B cell (primary cell): ENCODE data around the gene PTPN11. TPM values are rescaled to one million over a fixed set of nuclear protein-coding genes. Genes with fewer than 3 reads are reported as not detected.
"Not testable (repeated sequence)": the region's sequence is repeated elsewhere in the genome, so short reads cannot be mapped to it uniquely, and the experiment has no call there.

ENCODE experiments used
- ATAC-seq: fragments of 200-7000 bp; cut with Tn5 transposase; one replicate; pipeline ENCODE4 v1.10.0; 2021; ENCODE audit warnings: low read depth, mild to moderate bottlenecking, moderate number of reproducible peaks, moderate library complexity
- CTCF ChIA-PET: fragments of 350-600 bp; sonication (Branson Sonifier 250); formaldehyde crosslinking; loops from one replicate; lab custom pipeline; 2021; ENCODE audit warnings: antibody characterized with exemption, inconsistent platforms; lab: Charles Lee
- POLR2A ChIA-PET: fragments of 350-600 bp; sonication (Branson Sonifier 250); formaldehyde crosslinking; loops from one replicate; lab custom pipeline; 2021; ENCODE audit warnings: antibody characterized with exemption; lab: Charles Lee
- DNase-seq: peaks from one replicate; pipeline ENCODE4 v3.0.0; 2013
- H2AFZ ChIP-seq: 2 replicates; pipeline ENCODE4 v1.6.1; 2012; ENCODE audit warnings: mild to moderate bottlenecking, low read depth, low read length; ENCODE audit not compliant: insufficient read depth, poor library complexity, severe bottlenecking
- H3K27ac ChIP-seq, 2 donors: 1 replicate in 1 of 2; 2 replicates in 1 of 2; pipeline ENCODE4 v1.5.1; 2012 to 2013; ENCODE audit warnings: low read length in 2 of 2, mild to moderate bottlenecking in 2 of 2, moderate library complexity in 1 of 2
- H3K27me3 ChIP-seq, 4 experiments: fragments of 200-600 bp in 1 of 4; sonication (generic) in 1 of 4; replicated peaks in 1 of 4; 1 replicate in 2 of 4; 2 replicates in 2 of 4; pipeline versions ENCODE4 v1.6.1 to v1.7.0; 2013 to 2016; ENCODE audit warnings: low read length in 3 of 4, mild to moderate bottlenecking in 2 of 4, mixed read lengths in 1 of 4, moderate library complexity in 1 of 4; ENCODE audit not compliant: insufficient read depth in 4 of 4, control insufficient read depth in 3 of 4; ENCODE audit errors: control extremely low read depth in 1 of 4
- H3K36me3 ChIP-seq, 2 experiments: replicated peaks in 1 of 2; 1 replicate in 1 of 2; 2 replicates in 1 of 2; pipeline versions ENCODE4 v1.6.1 to v1.7.1; 2013; ENCODE audit warnings: low read length in 1 of 2; ENCODE audit not compliant: insufficient read depth in 2 of 2, control insufficient read depth in 1 of 2; ENCODE audit errors: control extremely low read depth in 1 of 2, extremely low read depth in 1 of 2
- H3K4me1 ChIP-seq, 2 donors: fragments of 200-600 bp in 1 of 2; sonication (generic) in 1 of 2; 1 replicate in 1 of 2; 2 replicates in 1 of 2; pipeline versions ENCODE4 v1.5.1 to v1.6.1; 2013 to 2017; ENCODE audit warnings: low read length in 2 of 2; ENCODE audit not compliant: control insufficient read depth in 2 of 2, insufficient read depth in 2 of 2
- H3K4me2 ChIP-seq: replicated peaks from 2 replicates; pipeline ENCODE3; 2012; ENCODE audit warnings: mild to moderate bottlenecking, low read depth, low read length; ENCODE audit not compliant: poor library complexity, severe bottlenecking
- H3K4me3 ChIP-seq, 5 experiments: fragments of 200-600 bp in 1 of 5; sonication (generic) in 1 of 5; 1 replicate in 3 of 5; 2 replicates in 2 of 5; pipeline versions ENCODE4 v1.5.1 to v1.7.0; 2011 to 2016; ENCODE audit warnings: low read length in 4 of 5, mild to moderate bottlenecking in 4 of 5, low read depth in 2 of 5, control low read depth in 1 of 5, moderate library complexity in 1 of 5; ENCODE audit not compliant: insufficient read depth in 1 of 5; ENCODE audit errors: control extremely low read depth in 1 of 5, extremely low read depth in 1 of 5
- H3K79me2 ChIP-seq: fragments of 200-600 bp; sonication (generic); one replicate; pipeline ENCODE4 v1.6.0; 2016; ENCODE audit warnings: low read length; ENCODE audit not compliant: control insufficient read depth, insufficient read depth
- H3K9ac ChIP-seq: fragments of 200-600 bp; sonication (generic); 2 replicates; pipeline ENCODE4 v1.6.1; 2017; ENCODE audit warnings: mild to moderate bottlenecking, low read length, moderate library complexity
- H3K9me3 ChIP-seq, 3 donors: one replicate each; pipeline versions ENCODE4 v1.6.1 to v1.7.1; 2013; ENCODE audit warnings: low read length in 2 of 3; ENCODE audit not compliant: control insufficient read depth in 2 of 3, insufficient read depth in 1 of 3; ENCODE audit errors: control extremely low read depth in 1 of 3
- H4K20me1 ChIP-seq: 2 replicates; pipeline ENCODE4 v1.6.0; 2012; ENCODE audit warnings: mild to moderate bottlenecking, low read length; ENCODE audit not compliant: insufficient read depth, control insufficient read depth, poor library complexity, severe bottlenecking
- H3K27ac Mint-ChIP-seq: one replicate; pipeline ENCODE4 v1.8.0; 2021; ENCODE audit warnings: mixed read lengths
- H3K27me3 Mint-ChIP-seq: one replicate; pipeline ENCODE4 v1.8.0; 2021; ENCODE audit warnings: mixed read lengths
- H3K4me1 Mint-ChIP-seq: one replicate; pipeline ENCODE4 v1.8.0; 2021; ENCODE audit warnings: mixed read lengths
- H3K4me3 Mint-ChIP-seq: one replicate; pipeline ENCODE4 v1.8.0; 2021; ENCODE audit warnings: mixed read lengths
- H3K9me3 Mint-ChIP-seq: one replicate; pipeline ENCODE4 v1.8.0; 2022; ENCODE audit warnings: mixed read lengths; ENCODE audit not compliant: insufficient read depth
- EZH2 ChIP-seq: IDR thresholded peaks from 2 replicates; pipeline ENCODE4 v1.6.1; 2012; ENCODE audit warnings: borderline replicate concordance, low read depth, mild to moderate bottlenecking, moderate library complexity, low read length; ENCODE audit not compliant: insufficient read depth, poor library complexity, severe bottlenecking
- WGBS: methylation state at CpG from one replicate; pipeline ENCODE4 v1.1.5; 2013; ENCODE audit warnings: missing lambda C conversion rate; ENCODE audit not compliant: insufficient coverage; 5-methylcytosine and 5-hydroxymethylcytosine counted together
- intact Hi-C: fragments of 100-400 bp; cut with micrococcal nuclease; formaldehyde crosslinking; loops from one replicate; pipeline ENCODE4 v1.10.0; 2022
- polyA plus RNA-seq: library from polyadenylated mRNA; depleted of rRNA; stranded (reverse); fragments of >200 nt; gene quantifications from 2 replicates; pipeline ENCODE4 v1.2.3, GENCODE V29; 2012
- total RNA-seq, 2 donors: library from RNA; stranded (reverse); fragments of 120-200 nt in 1 of 2; gene quantifications; 1 replicate in 1 of 2; 2 replicates in 1 of 2; pipeline versions ENCODE4 v1.2.3 to v1.2.4, GENCODE V29; 2013 to 2022
- TF ChIP-seq, protein P1 (sequence below): fragments of 200-600 bp; IDR thresholded peaks from one replicate; pipeline ENCODE4 v1.8.0; 2022; ENCODE audit warnings: antibody characterized with exemption, mild to moderate bottlenecking

PTPN11 gene
- total and polyA plus RNA-seq, 2 donors (not counting 1 experiment from before 2014, with no cell fraction given), result 7.8 to 53.1 TPM

DNA sequence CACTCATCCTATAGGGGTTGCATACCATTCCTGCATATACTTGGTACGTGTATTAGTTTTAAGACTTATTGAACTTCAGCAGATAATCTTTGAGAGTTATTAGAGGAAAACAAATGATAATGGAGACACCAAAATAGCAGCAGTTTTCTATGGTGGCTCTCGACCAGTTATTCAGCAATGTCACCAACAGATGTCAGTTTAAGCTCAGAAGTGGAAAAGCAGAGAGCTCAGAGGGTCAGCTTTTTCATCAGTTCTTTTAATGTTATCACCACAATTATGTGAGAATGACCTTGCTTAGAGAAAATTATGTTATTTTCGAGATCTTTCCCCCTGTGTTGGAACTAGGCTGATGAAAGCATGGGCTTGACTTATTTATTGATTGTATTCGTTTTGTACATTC, 32.0 kb downstream of the PTPN11 start:
- H3K4me3 ChIP-seq, result no peak overlapping the region
- no peaks in the 10 kb centered on the region for H3K9me3 ChIP-seq
- H3K9ac ChIP-seq, result no peak overlapping the region
- no peak overlapping the region for H2AFZ ChIP-seq
- ChIA-PET CTCF (interaction anchor here (1.1 kb wide), 1 partner anchor 11 kb away, joined by 7 read pairs; no protein-coding TSS in a partner anchor), POLR2A (no interaction called here)
- Mint-ChIP-seq H3K27me3 (no peaks in the 10 kb centered on the region), H3K4me3 (no peak overlapping the region), H3K27ac (no peak overlapping the region), H3K4me1 (no peaks in the 10 kb centered on the region), H3K9me3 (no peaks in the 10 kb centered on the region)
- peaks cover 4% of the 10 kb centered on the region for H3K79me2 ChIP-seq
- H3K27me3 ChIP-seq, result no peaks in the 10 kb centered on the region
- no peak for TF ChIP-seq EZH2
- TF ChIP-seq, protein P1, sequence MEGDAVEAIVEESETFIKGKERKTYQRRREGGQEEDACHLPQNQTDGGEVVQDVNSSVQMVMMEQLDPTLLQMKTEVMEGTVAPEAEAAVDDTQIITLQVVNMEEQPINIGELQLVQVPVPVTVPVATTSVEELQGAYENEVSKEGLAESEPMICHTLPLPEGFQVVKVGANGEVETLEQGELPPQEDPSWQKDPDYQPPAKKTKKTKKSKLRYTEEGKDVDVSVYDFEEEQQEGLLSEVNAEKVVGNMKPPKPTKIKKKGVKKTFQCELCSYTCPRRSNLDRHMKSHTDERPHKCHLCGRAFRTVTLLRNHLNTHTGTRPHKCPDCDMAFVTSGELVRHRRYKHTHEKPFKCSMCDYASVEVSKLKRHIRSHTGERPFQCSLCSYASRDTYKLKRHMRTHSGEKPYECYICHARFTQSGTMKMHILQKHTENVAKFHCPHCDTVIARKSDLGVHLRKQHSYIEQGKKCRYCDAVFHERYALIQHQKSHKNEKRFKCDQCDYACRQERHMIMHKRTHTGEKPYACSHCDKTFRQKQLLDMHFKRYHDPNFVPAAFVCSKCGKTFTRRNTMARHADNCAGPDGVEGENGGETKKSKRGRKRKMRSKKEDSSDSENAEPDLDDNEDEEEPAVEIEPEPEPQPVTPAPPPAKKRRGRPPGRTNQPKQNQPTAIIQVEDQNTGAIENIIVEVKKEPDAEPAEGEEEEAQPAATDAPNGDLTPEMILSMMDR, result no peak
- H3K4me1 ChIP-seq, result no peaks in the 10 kb centered on the region
- no peak overlapping the region for H3K27ac ChIP-seq
- WGBS, result no CpG with 5 or more reads among the region's 4 CpGs
- intact Hi-C loops, result no loop called here
- no peaks in the 10 kb centered on the region for H4K20me1 ChIP-seq
- ATAC-seq (no peak), DNase-seq (no peak)
- no peak overlapping the region for H3K4me2 ChIP-seq
- peaks cover 13 to 70% of the 10 kb centered on the region in 2 experiments for H3K36me3 ChIP-seq

DNA sequence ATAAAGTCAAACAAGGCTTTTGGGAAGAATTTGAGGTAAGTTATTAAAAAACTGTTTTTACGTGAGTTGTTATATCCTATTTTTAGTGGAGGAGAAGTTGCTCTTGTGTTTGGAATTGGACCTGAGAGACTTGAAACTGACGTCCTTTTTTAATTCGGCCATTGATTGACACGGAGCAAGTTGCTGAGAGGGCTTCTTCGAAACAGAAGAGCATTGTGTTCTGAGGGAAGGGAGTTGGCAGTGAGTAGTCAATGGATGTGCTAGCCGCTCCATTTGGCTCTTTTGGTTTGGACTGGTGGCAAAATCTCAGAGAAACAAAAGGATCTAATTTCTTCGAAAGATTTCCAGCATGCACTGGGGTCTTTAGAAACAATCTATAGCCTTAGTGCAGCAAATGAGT, 37.3 kb downstream of the PTPN11 start:
- Mint-ChIP-seq H3K4me3 (no peak overlapping the region), H3K9me3 (no peaks in the 10 kb centered on the region), H3K27me3 (no peaks in the 10 kb centered on the region), H3K27ac (no peak overlapping the region), H3K4me1 (no peaks in the 10 kb centered on the region)
- TF ChIP-seq, protein P1, result no peak
- TF ChIP-seq EZH2, result no peak
- Histone ChIP-seq H3K27ac (no peak overlapping the region), H3K4me1 (no peaks in the 10 kb centered on the region), H3K9me3 (no peaks in the 10 kb centered on the region), H3K4me2 (no peak overlapping the region), H3K36me3 (peaks cover 14 to 52% of the 10 kb centered on the region in 2 experiments), H3K27me3 (no peaks in the 10 kb centered on the region), H2AFZ (no peak overlapping the region), H3K4me3 (no peak overlapping the region), H3K9ac (no peak overlapping the region), H4K20me1 (no peaks in the 10 kb centered on the region), H3K79me2 (peaks cover 3% of the 10 kb centered on the region)
- ATAC-seq (no peak), DNase-seq (no peak)
- WGBS, result 99% methylated on average over 7 of the region's 7 CpGs
- intact Hi-C loops, result no loop called here
- POLR2A ChIA-PET, result no interaction called here
- CTCF ChIA-PET, result no interaction called here

- intact Hi-C loops, H3K4me2 ChIP-seq, H3K9ac ChIP-seq, POLR2A ChIA-PET, H3K9me3 ChIP-seq, H3K27me3 ChIP-seq, H2AFZ ChIP-seq, H3K27ac ChIP-seq, ATAC-seq, H3K27me3 Mint-ChIP-seq, H3K9me3 Mint-ChIP-seq, H3K4me3 ChIP-seq, H3K4me3 Mint-ChIP-seq, H3K27ac Mint-ChIP-seq, H3K79me2 ChIP-seq, DNase-seq, CTCF ChIA-PET, H3K4me1 Mint-ChIP-seq, H3K4me1 ChIP-seq, H4K20me1 ChIP-seq: not testable (repeated sequence)
- peaks cover 9 to 48% of the 10 kb centered on the region in 2 experiments for H3K36me3 ChIP-seq
- WGBS, result no CpG with 5 or more reads among the region's 1 CpG
Measured at GRCh38 chr12:112457142-112457541, 38.4 kb downstream of the PTPN11 start.
